Inflammatory macrophage treated with lipopolysaccharide for 4 hours (primary cell): Measurements from ENCODE around the gene TMEM169.
A peak's percentile ranks its signal among the peaks of the same experiment; 100 is the strongest.

Experiments
- DNase-seq: peaks from one replicate; pipeline ENCODE4 v3.0.0-alpha.2; 2020

TMEM169 gene

GRCh38 chr2:216108310-216108966 lies 26.7 kb downstream of the TMEM169 start:
- no peak for DNase-seq

DNA sequence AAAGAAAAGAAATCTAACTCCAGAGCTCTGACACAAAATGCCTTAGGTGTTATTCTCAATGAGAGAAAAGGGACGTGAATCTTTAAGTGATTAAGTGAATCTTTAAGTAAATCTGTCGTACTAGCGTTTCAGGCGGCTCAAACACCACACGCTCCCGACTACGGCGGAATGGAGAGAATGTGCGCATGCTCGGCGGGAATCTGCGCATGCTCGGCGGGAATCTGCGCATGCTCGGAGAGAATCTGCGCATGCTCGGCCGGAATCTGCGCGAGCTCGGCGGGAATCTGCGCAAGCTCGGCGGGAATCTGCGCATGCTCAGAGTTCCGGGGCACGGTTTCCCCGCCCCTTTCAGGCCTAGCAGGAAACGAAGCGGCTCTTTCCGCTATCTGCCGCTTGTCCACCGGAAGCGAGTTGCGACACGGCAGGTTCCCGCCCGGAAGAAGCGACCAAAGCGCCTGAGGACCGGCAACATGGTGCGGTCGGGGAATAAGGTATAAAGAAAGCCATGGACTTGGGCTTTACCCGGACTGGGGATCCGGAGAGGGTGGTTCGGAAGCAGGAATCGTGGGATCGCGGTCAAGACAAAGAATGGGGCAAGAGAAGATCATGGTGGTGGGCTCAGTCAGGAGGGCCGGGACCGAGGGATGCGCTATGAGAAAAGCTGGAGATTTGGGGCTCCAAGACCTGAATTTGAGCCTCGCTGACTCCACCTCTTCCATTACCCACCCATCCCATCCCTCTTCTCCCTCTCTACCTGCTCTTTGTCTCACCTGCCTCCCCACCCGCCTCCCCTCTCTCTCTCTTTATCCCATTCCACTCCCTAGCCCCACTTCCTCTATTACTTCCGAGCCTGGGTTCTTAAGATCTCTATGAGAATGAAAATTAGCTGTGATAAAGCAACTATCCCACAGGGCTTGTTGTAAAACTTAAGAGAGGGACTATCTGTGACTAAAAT lies 27.5 kb downstream of the TMEM169 start, which contains the start of gene XRCC5:
Gene XRCC5, plus strand, starts transcription at position 382 of the 955 bp plus-strand sequence. Its CDS starts 89 bp downstream, at position 471.
- peak; percentile 98 for DNase-seq

DNA sequence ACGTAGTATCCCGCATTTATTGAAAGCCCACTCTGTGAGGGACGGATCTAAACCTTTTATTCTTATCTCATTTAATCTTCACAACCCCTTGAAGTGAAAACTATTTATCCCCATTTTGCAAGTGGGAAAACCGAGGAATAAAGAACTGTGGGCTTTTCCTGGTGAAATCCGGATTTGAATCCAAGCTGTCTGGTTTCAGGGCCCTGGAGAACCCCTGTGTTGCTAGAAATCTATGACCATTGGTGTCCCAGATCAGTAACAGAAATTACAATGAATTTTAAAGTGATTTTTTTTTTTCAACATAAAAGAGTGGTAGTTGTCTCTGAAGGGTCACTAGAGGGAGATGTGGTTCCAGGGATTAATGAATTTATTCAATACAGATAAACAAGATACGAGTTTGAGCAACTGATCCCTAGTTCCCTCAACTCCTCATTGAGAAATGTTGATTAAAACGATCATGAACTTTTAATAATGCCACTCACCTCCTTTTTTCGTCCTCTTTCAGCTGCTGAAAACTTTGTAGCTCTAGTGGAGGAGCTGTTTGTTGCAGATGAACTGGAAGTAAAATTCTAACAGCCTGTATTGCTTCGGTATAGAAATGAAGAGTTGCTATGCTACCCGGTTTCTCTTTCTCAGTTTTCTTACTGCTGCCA lies 28.4 kb downstream of the TMEM169 start:
- DNase-seq = peak; percentile 58

- DNase-seq = no peak
Measured at GRCh38 chr2:216110620-216111019, 28.9 kb downstream of the TMEM169 start.

- DNase-seq = no peak
Measured at GRCh38 chr2:216111122-216111521, 29.4 kb downstream of the TMEM169 start.

- DNase-seq = no peak
Measured at GRCh38 chr2:216112926-216113325, 31.2 kb downstream of the TMEM169 start.

GRCh38 chr2:216113572-216113971 lies 31.9 kb downstream of the TMEM169 start:
- no peak for DNase-seq

DNA sequence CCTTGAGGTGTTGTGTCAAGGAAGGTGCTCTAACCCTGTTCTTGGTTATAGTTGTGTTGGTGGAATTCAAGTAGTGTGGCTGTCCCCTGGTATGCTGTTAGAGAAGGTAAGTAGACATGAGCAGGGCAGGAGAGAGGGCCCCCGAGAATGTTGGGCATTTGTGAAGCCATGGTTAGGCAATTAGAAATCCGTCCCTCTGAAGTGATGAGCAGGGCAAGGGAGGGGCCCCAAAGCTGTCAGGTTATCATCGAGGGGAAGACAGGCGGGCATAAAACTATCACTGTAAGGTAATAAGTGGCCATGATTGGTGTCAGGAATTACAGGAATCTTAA lies 32.6 kb downstream of the TMEM169 start:
- no peak for DNase-seq

GRCh38 chr2:216114714-216115531 lies 33.2 kb downstream of the TMEM169 start:
- peak; percentile 100 for DNase-seq

DNA sequence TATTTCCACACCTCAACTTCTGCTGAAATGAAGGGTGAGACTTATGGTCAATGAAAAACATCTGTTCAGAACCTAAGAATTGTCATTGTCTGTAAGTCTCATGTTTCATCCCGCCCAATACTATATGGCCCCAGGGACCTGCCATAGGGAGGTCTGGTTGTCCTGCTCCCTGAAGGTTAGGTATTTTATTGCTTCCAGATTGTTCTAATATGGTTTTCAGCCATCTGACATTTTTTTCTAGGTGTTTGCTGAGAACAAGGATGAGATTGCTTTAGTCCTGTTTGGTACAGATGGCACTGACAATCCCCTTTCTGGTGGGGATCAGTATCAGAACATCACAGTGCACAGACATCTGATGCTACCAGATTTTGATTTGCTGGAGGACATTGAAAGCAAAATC lies 34.7 kb downstream of the TMEM169 start:
- DNase-seq = no peak

DNA sequence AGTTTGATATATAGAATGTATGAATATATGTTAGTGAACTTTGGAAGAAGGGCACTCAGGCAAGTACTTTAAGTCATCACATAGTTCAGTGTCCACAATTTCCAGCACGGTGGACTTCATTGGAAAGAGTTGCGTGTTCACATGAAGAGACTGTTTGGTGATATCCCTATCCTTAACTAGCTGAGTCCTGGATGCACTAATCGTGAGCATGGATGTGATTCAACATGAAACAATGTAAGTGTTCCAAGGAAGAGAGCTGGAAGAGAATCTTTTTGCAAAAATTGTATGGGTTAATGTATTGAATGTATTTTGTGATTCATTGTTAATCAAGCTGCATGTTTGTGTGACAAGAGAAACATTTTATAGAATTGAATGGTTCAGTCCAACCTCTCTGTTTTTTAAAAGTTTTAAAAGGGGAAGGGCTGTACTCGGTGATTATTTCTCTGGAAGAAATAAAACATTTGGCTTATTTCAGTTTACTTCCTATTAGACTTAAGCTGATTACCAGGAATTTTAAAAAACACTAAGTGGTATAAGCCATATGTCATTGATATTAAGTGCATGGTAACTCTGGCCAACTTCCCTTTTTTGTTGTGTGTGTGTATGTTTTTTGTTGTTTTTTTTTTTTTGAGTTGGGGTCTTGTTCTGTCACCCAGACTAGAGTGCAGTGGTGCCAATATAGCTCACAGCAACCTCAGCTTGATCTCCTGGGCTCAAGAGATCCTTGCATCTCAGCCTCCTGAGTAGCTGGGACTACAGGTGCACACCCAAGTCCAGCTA lies 36.0 kb downstream of the TMEM169 start:
- DNase-seq = no peak

- DNase-seq = no peak
Measured at GRCh38 chr2:216118474-216118873, 36.8 kb downstream of the TMEM169 start.

GRCh38 chr2:216119146-216119545 lies 37.4 kb downstream of the TMEM169 start:
- no peak for DNase-seq

DNA sequence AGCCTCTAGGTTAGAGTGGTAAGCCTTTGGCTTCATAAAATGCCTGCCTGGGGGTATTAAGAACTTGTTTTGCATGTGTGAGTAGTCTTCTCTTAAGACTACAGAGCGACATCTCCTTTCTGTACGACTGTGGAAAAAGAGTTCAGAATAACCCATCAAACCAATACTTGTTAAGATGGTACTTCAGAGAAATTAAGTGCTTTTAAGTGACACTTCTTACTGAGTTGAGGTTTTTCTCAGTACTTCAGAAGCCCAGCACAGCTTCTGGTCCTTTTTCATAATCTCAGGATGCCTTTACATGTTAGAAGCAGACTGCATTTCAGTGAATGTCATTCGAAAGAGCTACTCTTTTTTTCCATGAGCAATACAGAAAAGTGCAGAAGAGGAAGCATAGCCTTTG lies 38.3 kb downstream of the TMEM169 start:
- no peak for DNase-seq

DNA sequence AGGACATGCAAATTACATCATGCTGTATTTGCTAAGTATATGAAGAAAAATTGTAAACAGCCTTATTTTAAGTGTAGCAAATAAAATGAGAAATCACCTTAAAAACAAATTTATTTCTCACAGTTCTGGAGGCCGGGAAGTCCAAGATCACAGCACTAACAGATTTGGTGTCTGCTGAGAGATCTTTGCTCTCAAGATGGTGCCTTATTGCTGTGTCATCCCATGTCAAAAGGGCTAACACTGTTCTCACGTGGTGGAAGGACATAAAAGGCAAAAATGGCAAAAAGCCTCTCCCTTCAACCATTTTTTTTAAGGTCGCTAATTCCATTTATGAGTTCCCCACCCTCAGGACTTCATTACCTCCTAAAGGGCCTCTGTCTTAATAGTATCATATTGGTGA lies 39.5 kb downstream of the TMEM169 start:
- DNase-seq = no peak

GRCh38 chr2:216126943-216127342 lies 45.2 kb downstream of the TMEM169 start:
- no peak for DNase-seq

- DNase-seq = no peak
Measured at GRCh38 chr2:216130346-216130971, 48.7 kb downstream of the TMEM169 start.

- DNase-seq = peak; percentile 27
Measured at GRCh38 chr2:216131175-216131926, 49.6 kb downstream of the TMEM169 start.

- DNase-seq = peak; percentile 32
Measured at GRCh38 chr2:216132585-216132984, 50.9 kb downstream of the TMEM169 start.

DNA sequence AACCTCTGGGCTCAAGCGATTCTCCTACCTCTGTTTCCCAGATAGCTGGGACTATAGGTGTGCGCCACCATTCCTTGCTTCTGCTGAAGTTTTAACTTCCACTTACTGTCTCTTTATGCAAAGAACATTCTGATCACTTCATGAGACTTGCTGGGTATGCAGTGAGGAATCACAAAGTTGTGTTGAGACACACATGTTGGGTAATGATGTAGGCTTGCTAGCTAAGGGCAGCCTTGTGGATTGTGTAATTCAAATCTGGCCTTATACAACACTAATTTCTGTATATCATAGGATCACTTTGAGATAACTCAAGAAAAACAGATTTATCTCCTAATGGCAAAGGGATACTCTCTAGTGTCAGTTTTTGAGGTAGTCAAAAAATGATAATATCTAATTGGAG lies 51.7 kb downstream of the TMEM169 start:
- peak; percentile 73 for DNase-seq
